ENCODE measurements around the gene NUP210L.
A peak's percentile ranks its signal among the peaks of the same experiment; 100 is the strongest.

Gene NUP210L

GRCh38 chr1:154190550-154190949, 35.7 kb upstream of the NUP210L start:
- CTCF ChIA-PET: interaction anchor here (0.9 to 1.1 kb wide), 3 partner anchors 11 to 81 kb away, joined by 3 to 6 read pairs (median 5); no protein-coding TSS in a partner anchor
- Histone ChIP-seq H3K36me3 (ENCODE audit: control insufficient read depth in 4 of 4, insufficient read depth in 4 of 4, low read length in 3 of 4) (no peaks in the 10 kb centered on the region), H3K9me3 (ENCODE audit: control extremely low read depth in 1 of 5, control insufficient read depth in 4 of 5, insufficient read depth in 2 of 5, low read depth in 1 of 5, low read length in 4 of 5) (no peaks in the 10 kb centered on the region), H3K4me3 (ENCODE audit: control insufficient read depth in 1 of 7, extremely low read depth in 1 of 7, insufficient read depth in 4 of 7, low read depth in 2 of 7, low read length in 6 of 7) (no peak overlapping the region), H3K4me1 (ENCODE audit: control extremely low read depth in 1 of 4, control insufficient read depth in 4 of 4, insufficient read depth in 4 of 4, low read length in 3 of 4) (peaks cover 0 to 22% (median 16%) of the 10 kb centered on the region in 4 experiments), H3K27ac (ENCODE audit: insufficient read depth in 1 of 2, low read depth in 1 of 2, low read length in 2 of 2, poor library complexity in 1 of 2, severe bottlenecking in 2 of 2) (no peak overlapping the region), H3K27me3 (replicated peaks in 2 of 5; ENCODE audit: control insufficient read depth in 4 of 5, insufficient read depth in 5 of 5, low read length in 4 of 5) (no peaks in the 10 kb centered on the region)
- POLR2A ChIA-PET: interaction anchor here (0.7 kb wide), 1 partner anchor 200 kb away, joined by 4 read pairs; the partner anchor contains the start of gene RPS27
- no CpG with 5 or more reads among the region's 1 CpG for WGBS (ENCODE audit: insufficient coverage)
- no peak for DNase-seq

DNA sequence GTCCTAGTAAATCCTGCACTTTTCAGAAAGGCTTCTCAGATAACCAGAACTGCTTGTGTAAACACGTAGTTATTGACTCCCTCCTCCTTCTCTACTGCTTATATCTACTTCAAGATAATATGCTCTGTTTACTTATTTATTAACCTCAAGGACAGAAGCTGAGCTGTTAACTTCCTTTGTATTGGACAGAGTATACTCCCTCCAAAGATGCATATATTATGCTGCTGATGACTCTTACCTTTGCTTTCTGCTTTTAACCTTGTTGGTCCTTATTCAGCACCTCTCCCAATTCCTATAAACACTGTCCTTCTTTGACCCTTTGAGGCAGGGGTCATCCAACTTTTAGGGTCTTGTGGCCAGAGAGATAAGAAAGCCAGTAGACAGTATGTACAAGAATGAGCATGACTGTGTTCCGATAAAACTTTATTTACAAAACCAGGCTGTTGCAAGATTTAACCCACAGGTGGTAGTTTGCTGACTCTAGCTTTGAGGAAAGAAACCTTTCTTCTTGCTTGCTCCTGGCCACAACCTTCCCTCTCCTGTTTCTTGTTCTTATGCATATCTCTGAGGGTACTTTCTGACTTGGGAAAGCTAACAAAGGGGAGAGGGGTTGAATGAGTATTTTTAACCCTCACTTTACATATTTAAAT, 32.1 kb upstream of the NUP210L start:
- Histone ChIP-seq H3K36me3 (ENCODE audit: control insufficient read depth in 4 of 4, insufficient read depth in 4 of 4, low read length in 3 of 4) (no peaks in the 10 kb centered on the region), H3K9me3 (ENCODE audit: control extremely low read depth in 1 of 5, control insufficient read depth in 4 of 5, insufficient read depth in 2 of 5, low read depth in 1 of 5, low read length in 4 of 5) (no peaks in the 10 kb centered on the region), H3K27me3 (replicated peaks in 2 of 5; ENCODE audit: control insufficient read depth in 4 of 5, insufficient read depth in 5 of 5, low read length in 4 of 5) (no peaks in the 10 kb centered on the region), H3K4me1 (ENCODE audit: control extremely low read depth in 1 of 4, control insufficient read depth in 4 of 4, insufficient read depth in 4 of 4, low read length in 3 of 4) (peaks cover 0 to 23% (median 12%) of the 10 kb centered on the region in 4 experiments), H3K4me3 (ENCODE audit: control insufficient read depth in 1 of 7, extremely low read depth in 1 of 7, insufficient read depth in 4 of 7, low read depth in 2 of 7, low read length in 6 of 7) (no peak overlapping the region), H3K27ac (ENCODE audit: insufficient read depth in 1 of 2, low read depth in 1 of 2, low read length in 2 of 2, poor library complexity in 1 of 2, severe bottlenecking in 2 of 2) (no peak overlapping the region)
- 100% methylated on average over 1 of the region's 2 CpGs for WGBS (ENCODE audit: insufficient coverage)
- no peak for DNase-seq
- POLR2A ChIA-PET: no interaction called here
- CTCF ChIA-PET: interaction anchor here (1.0 kb wide), 1 partner anchor 12 kb away, joined by 6 read pairs; no protein-coding TSS in a partner anchor

DNA sequence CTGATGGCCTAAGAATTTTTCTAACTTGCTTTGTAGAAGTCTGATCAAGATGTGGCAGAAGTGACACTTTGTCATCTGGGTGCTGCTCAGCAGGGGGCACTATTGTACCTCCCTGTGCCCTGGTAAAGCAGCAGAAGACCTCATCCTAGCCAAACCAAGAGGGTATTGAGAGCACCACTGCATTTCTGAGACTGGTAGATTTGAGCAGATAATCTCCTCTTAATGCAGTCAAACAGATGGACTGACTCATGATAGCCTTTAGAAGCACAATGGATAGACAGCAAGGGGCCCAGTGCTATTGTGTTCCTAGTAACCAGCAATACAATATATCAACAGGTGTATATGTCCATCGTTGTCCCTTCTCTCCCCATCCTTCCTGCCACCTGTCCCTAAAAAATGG, 31.3 kb upstream of the NUP210L start:
- peak; percentile 81 to 92 (median 91) for DNase-seq
- Histone ChIP-seq H3K36me3 (ENCODE audit: control insufficient read depth in 4 of 4, insufficient read depth in 4 of 4, low read length in 3 of 4) (peaks cover 0 to under 1% (median 0%) of the 10 kb centered on the region in 4 experiments), H3K4me1 (ENCODE audit: control extremely low read depth in 1 of 4, control insufficient read depth in 4 of 4, insufficient read depth in 4 of 4, low read length in 3 of 4) (peaks cover 5 to 26% (median 15%) of the 10 kb centered on the region in 4 experiments), H3K9me3 (ENCODE audit: control extremely low read depth in 1 of 5, control insufficient read depth in 4 of 5, insufficient read depth in 2 of 5, low read depth in 1 of 5, low read length in 4 of 5) (no peaks in the 10 kb centered on the region), H3K27ac (ENCODE audit: insufficient read depth in 1 of 2, low read depth in 1 of 2, low read length in 2 of 2, poor library complexity in 1 of 2, severe bottlenecking in 2 of 2) (no peak overlapping the region), H3K27me3 (replicated peaks in 2 of 5; ENCODE audit: control insufficient read depth in 4 of 5, insufficient read depth in 5 of 5, low read length in 4 of 5) (no peaks in the 10 kb centered on the region), H3K4me3 (ENCODE audit: control insufficient read depth in 1 of 7, extremely low read depth in 1 of 7, insufficient read depth in 4 of 7, low read depth in 2 of 7, low read length in 6 of 7) (no peak overlapping the region)
- POLR2A ChIA-PET: no interaction called here
- CTCF ChIA-PET: interaction anchor here (1.0 kb wide), 2 partner anchors 72 to 86 kb away, joined by 3 to 5 read pairs; partner anchors contain the start of gene HAX1
- 100% methylated on average over 1 of the region's 1 CpG for WGBS (ENCODE audit: insufficient coverage)

DNA sequence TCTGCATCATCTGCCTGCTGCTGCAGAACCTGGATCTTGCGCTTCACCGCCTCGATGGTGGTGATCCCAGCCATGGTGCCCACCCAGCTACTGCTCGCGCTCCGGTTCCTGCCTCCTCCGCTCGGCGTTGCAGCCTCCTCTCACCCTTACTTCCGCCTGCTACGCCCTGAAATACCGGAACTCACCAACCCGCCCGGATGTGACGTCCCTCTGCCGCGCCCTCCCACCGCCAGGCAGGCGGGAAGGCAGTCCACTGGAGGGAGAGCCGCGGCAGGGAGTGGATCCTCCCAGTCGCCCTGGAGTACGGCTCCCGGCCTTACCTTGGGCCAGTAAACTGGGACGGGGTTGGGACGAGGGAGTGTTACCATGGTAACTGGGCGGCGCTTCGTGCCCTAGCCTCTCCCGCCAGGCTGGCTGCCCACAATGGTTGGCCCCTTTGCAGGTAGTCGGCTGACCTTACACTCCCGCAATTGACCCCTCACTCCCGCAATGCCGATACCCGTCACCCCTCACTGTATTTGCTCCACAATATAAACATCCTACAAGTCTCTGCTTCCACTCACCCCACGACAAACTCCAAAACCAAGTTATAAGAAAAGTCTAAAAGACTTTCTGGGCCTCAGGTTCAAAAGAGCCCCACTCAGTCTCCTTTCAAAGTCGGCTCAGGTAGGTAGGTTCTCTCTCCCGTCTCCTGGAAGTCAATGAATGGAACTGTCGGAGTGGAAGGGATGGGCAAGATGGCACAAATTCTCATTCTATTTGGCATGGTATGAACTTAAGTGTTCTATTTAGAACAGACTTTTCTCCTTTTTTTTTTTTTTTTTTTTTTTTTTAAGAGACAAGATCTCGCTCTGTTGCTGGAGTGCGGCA, 28.4 kb upstream of the NUP210L start:
- H3K27ac ChIP-seq (ENCODE audit: insufficient read depth in 1 of 2, low read depth in 1 of 2, low read length in 2 of 2, poor library complexity in 1 of 2, severe bottlenecking in 2 of 2): peak overlapping the region; percentile 82 to 91
- ChIA-PET CTCF (interaction anchor here (0.6 to 1.1 kb wide), 3 partner anchors 12 to 203 kb away, joined by 3 to 4 read pairs (median 3); no protein-coding TSS in a partner anchor), POLR2A (interaction anchor here (0.6 to 1.6 kb wide), 5 partner anchors 9 to 314 kb away, joined by 3 to 8 read pairs (median 3); partner anchors contain the start of genes TPM3 and UBAP2L)
- H3K27me3 ChIP-seq (replicated peaks in 2 of 5; ENCODE audit: control insufficient read depth in 4 of 5, insufficient read depth in 5 of 5, low read length in 4 of 5): no peaks in the 10 kb centered on the region
- H3K36me3 ChIP-seq (ENCODE audit: control insufficient read depth in 4 of 4, insufficient read depth in 4 of 4, low read length in 3 of 4): peaks cover 0 to 20% (median 5%) of the 10 kb centered on the region in 4 experiments
- peak; percentile 95 to 96 (median 96) for DNase-seq
- WGBS (ENCODE audit: insufficient coverage): 6% methylated on average over 34 of the region's 41 CpGs
- peaks cover 31 to 55% (median 43%) of the 10 kb centered on the region in 4 experiments for H3K4me1 ChIP-seq (ENCODE audit: control extremely low read depth in 1 of 4, control insufficient read depth in 4 of 4, insufficient read depth in 4 of 4, low read length in 3 of 4)
- no peaks in the 10 kb centered on the region for H3K9me3 ChIP-seq (ENCODE audit: control extremely low read depth in 1 of 5, control insufficient read depth in 4 of 5, insufficient read depth in 2 of 5, low read depth in 1 of 5, low read length in 4 of 5)
- peak overlapping the region; percentile 77 to 97 (median 89) for H3K4me3 ChIP-seq (ENCODE audit: control insufficient read depth in 1 of 7, extremely low read depth in 1 of 7, insufficient read depth in 4 of 7, low read depth in 2 of 7, low read length in 6 of 7)

DNA sequence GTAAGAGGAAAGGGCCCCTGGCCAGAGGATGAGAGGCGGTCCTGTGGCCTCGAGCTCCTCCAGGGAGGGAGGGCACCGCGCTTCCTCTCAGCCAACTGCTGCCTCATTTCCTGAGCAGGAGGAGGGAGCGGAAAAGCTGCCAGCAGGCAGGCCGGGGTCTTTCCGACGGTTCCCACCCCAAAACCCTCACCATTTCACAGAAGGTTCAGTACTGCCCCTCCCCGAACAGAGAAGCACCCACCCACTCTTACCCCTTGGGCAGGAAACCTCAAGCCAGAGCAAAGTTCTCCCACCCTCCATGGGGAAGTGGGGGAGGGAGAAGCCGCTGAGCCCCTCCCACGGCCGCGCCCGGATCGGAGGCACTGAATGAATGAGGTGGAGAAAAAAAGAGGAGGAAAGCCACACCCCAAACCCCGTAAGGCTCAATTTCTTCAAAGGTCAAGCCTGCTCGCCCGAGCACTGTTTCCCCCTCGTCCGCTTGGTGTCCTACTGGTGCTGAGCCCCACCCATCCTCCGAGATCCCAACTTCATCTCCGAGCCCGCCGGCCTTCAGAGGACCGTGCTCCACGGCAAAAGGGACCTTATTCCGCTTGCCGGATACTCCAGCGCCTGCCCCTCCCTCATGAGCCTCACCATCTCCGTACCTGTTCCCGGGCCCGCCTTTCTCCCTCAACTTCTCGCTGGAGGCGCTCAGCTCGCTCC, 27.6 kb upstream of the NUP210L start:
- ChIA-PET POLR2A (interaction anchor here (0.6 to 1.6 kb wide), 9 partner anchors 9 to 314 kb away, joined by 3 to 8 read pairs (median 3); partner anchors contain the start of genes RAB13, RPS27, TPM3 and UBAP2L), CTCF (interaction anchor here (1.0 to 2.9 kb wide), 4 partner anchors 13 to 36 kb away, joined by 3 to 9 read pairs (median 4); no protein-coding TSS in a partner anchor)
- no peaks in the 10 kb centered on the region for H3K27me3 ChIP-seq (replicated peaks in 2 of 5; ENCODE audit: control insufficient read depth in 4 of 5, insufficient read depth in 5 of 5, low read length in 4 of 5)
- peak; percentile 94 to 99 (median 98) for DNase-seq
- H3K36me3 ChIP-seq (ENCODE audit: control insufficient read depth in 4 of 4, insufficient read depth in 4 of 4, low read length in 3 of 4): peaks cover 0 to 28% (median 5%) of the 10 kb centered on the region in 4 experiments
- 0% methylated on average over 24 of the region's 35 CpGs for WGBS (ENCODE audit: insufficient coverage)
- H3K9me3 ChIP-seq (ENCODE audit: control extremely low read depth in 1 of 5, control insufficient read depth in 4 of 5, insufficient read depth in 2 of 5, low read depth in 1 of 5, low read length in 4 of 5): no peaks in the 10 kb centered on the region
- peak overlapping the region; percentile 82 to 91 for H3K27ac ChIP-seq (ENCODE audit: insufficient read depth in 1 of 2, low read depth in 1 of 2, low read length in 2 of 2, poor library complexity in 1 of 2, severe bottlenecking in 2 of 2)
- peaks cover 39 to 63% (median 51%) of the 10 kb centered on the region in 4 experiments for H3K4me1 ChIP-seq (ENCODE audit: control extremely low read depth in 1 of 4, control insufficient read depth in 4 of 4, insufficient read depth in 4 of 4, low read length in 3 of 4)
- H3K4me3 ChIP-seq (ENCODE audit: control insufficient read depth in 1 of 7, extremely low read depth in 1 of 7, insufficient read depth in 4 of 7, low read depth in 2 of 7, low read length in 6 of 7): peak overlapping the region; percentile 77 to 97 (median 89)

GRCh38 chr1:154181944-154182343, 27.1 kb upstream of the NUP210L start:
- Histone ChIP-seq H3K36me3 (ENCODE audit: control insufficient read depth in 4 of 4, insufficient read depth in 4 of 4, low read length in 3 of 4) (peaks cover 0 to 33% (median 5%) of the 10 kb centered on the region in 4 experiments), H3K4me1 (ENCODE audit: control extremely low read depth in 1 of 4, control insufficient read depth in 4 of 4, insufficient read depth in 4 of 4, low read length in 3 of 4) (peaks cover 45 to 68% (median 57%) of the 10 kb centered on the region in 4 experiments), H3K9me3 (ENCODE audit: control extremely low read depth in 1 of 5, control insufficient read depth in 4 of 5, insufficient read depth in 2 of 5, low read depth in 1 of 5, low read length in 4 of 5) (no peaks in the 10 kb centered on the region), H3K4me3 (ENCODE audit: control insufficient read depth in 1 of 7, extremely low read depth in 1 of 7, insufficient read depth in 4 of 7, low read depth in 2 of 7, low read length in 6 of 7) (peak overlapping the region; percentile 77 to 97 (median 89)), H3K27ac (ENCODE audit: insufficient read depth in 1 of 2, low read depth in 1 of 2, low read length in 2 of 2, poor library complexity in 1 of 2, severe bottlenecking in 2 of 2) (peak overlapping the region; percentile 82 to 91), H3K27me3 (replicated peaks in 2 of 5; ENCODE audit: control insufficient read depth in 4 of 5, insufficient read depth in 5 of 5, low read length in 4 of 5) (no peaks in the 10 kb centered on the region)
- 0% methylated on average over 3 of the region's 6 CpGs for WGBS (ENCODE audit: insufficient coverage)
- DNase-seq: no peak
- POLR2A ChIA-PET: interaction anchor here (0.6 to 1.6 kb wide), 7 partner anchors 8 to 196 kb away, joined by 3 to 8 read pairs (median 3); partner anchors contain the start of genes RAB13, RPS27, TPM3 and UBAP2L
- CTCF ChIA-PET: interaction anchor here (1.0 to 2.9 kb wide), 3 partner anchors 18 to 37 kb away, joined by 3 to 9 read pairs (median 4); no protein-coding TSS in a partner anchor

All from common myeloid progenitor, CD34-positive (primary cell).